Trophoblast cell (in vitro differentiated cells and primary cell): ENCODE results near the gene COA1.

Experiments
- DNase-seq, 2 donors: peaks; one replicate each; pipeline ENCODE4 v3.0.0-alpha.2; 2016
- H2AFZ ChIP-seq: 2 replicates; pipeline ENCODE4 v1.6.1; 2013; ENCODE audit warnings: low read length, moderate library complexity, mild to moderate bottlenecking; ENCODE audit not compliant: insufficient read depth, poor library complexity
- H2AK5ac ChIP-seq: 2 replicates; pipeline ENCODE4 v1.6.1; 2013; ENCODE audit warnings: mild to moderate bottlenecking, low read length
- H2BK120ac ChIP-seq: 2 replicates; pipeline ENCODE4 v1.6.1; 2013; ENCODE audit warnings: low read length, mild to moderate bottlenecking, moderate library complexity; ENCODE audit not compliant: insufficient read depth, poor library complexity
- H2BK12ac ChIP-seq: 2 replicates; pipeline ENCODE4 v1.6.1; 2013; ENCODE audit warnings: mild to moderate bottlenecking, low read length, moderate library complexity
- H2BK5ac ChIP-seq: 2 replicates; pipeline ENCODE4 v1.6.1; 2013; ENCODE audit warnings: low read length, low read depth, moderate library complexity, mild to moderate bottlenecking; ENCODE audit not compliant: poor library complexity
- H3K14ac ChIP-seq: 2 replicates; pipeline ENCODE4 v1.6.1; 2013; ENCODE audit warnings: mild to moderate bottlenecking, low read length
- H3K18ac ChIP-seq: 2 replicates; pipeline ENCODE4 v1.6.1; 2013; ENCODE audit warnings: mild to moderate bottlenecking, low read length
- H3K23ac ChIP-seq: 2 replicates; pipeline ENCODE4 v1.6.1; 2013; ENCODE audit warnings: low read length
- H3K27ac ChIP-seq: 2 replicates; pipeline ENCODE4 v1.5.1; 2013; ENCODE audit warnings: low read depth, mild to moderate bottlenecking, inconsistent platforms, low read length, moderate library complexity
- H3K27me3 ChIP-seq: 2 replicates; pipeline ENCODE4 v1.6.1; 2013; ENCODE audit warnings: inconsistent platforms, mild to moderate bottlenecking, low read length, moderate library complexity; ENCODE audit not compliant: insufficient read depth
- H3K36me3 ChIP-seq, 2 experiments: 1 replicate in 1 of 2; 2 replicates in 1 of 2; pipeline ENCODE4 v1.6.1; 2013; ENCODE audit warnings: low read length in 2 of 2, mild to moderate bottlenecking in 2 of 2, moderate library complexity in 1 of 2; ENCODE audit not compliant: insufficient read depth in 2 of 2, control insufficient read depth in 1 of 2
- H3K4ac ChIP-seq: 2 replicates; pipeline ENCODE4 v1.6.1; 2013; ENCODE audit warnings: low read depth, mild to moderate bottlenecking, low read length, moderate library complexity
- H3K4me1 ChIP-seq, 2 experiments: 1 replicate in 1 of 2; 2 replicates in 1 of 2; pipeline ENCODE4 v1.6.1; 2013; ENCODE audit warnings: low read length in 2 of 2, mild to moderate bottlenecking in 2 of 2, moderate library complexity in 1 of 2; ENCODE audit not compliant: insufficient read depth in 2 of 2, control insufficient read depth in 1 of 2
- H3K4me2 ChIP-seq: 2 replicates; pipeline ENCODE4 v1.6.1; 2013; ENCODE audit warnings: inconsistent platforms, mild to moderate bottlenecking, low read length, moderate library complexity
- H3K4me3 ChIP-seq: 2 replicates; pipeline ENCODE4 v1.5.1; 2013; ENCODE audit warnings: mild to moderate bottlenecking, low read depth, low read length, inconsistent platforms
- H3K79me1 ChIP-seq: one replicate; pipeline ENCODE4 v1.6.1; 2013; ENCODE audit warnings: low read length
- H3K79me2 ChIP-seq: 2 replicates; pipeline ENCODE4 v1.6.1; 2013; ENCODE audit warnings: low read length, mild to moderate bottlenecking; ENCODE audit not compliant: control insufficient read depth, insufficient read depth, poor library complexity
- H3K9ac ChIP-seq: 2 replicates; pipeline ENCODE4 v1.6.1; 2013; ENCODE audit warnings: mild to moderate bottlenecking, low read length
- H3K9me3 ChIP-seq: 2 replicates; pipeline ENCODE4 v1.6.1; 2013; ENCODE audit warnings: low read depth, mild to moderate bottlenecking, control low read depth, inconsistent platforms, low read length; ENCODE audit not compliant: insufficient read depth
- H4K12ac ChIP-seq: 2 replicates; pipeline ENCODE4 v1.6.1; 2013; ENCODE audit warnings: low read depth, mild to moderate bottlenecking, low read length, moderate library complexity
- H4K8ac ChIP-seq: 2 replicates; pipeline ENCODE4 v1.6.1; 2013; ENCODE audit warnings: low read depth, mild to moderate bottlenecking, low read length, moderate library complexity
- H4K91ac ChIP-seq: one replicate; pipeline ENCODE4 v1.6.1; 2013; ENCODE audit warnings: low read depth, mild to moderate bottlenecking, low read length, moderate library complexity
- WGBS: extraction: QIAGEN DNeasy Blood & Tissue Kit; methylation state at CpG from one replicate; pipeline ENCODE4 v1.1.7; 2013; ENCODE audit warnings: missing lambda C conversion rate; ENCODE audit not compliant: insufficient read length, insufficient coverage; ENCODE audit errors: extremely low coverage; 5-methylcytosine and 5-hydroxymethylcytosine counted together

The COA1 gene

DNA sequence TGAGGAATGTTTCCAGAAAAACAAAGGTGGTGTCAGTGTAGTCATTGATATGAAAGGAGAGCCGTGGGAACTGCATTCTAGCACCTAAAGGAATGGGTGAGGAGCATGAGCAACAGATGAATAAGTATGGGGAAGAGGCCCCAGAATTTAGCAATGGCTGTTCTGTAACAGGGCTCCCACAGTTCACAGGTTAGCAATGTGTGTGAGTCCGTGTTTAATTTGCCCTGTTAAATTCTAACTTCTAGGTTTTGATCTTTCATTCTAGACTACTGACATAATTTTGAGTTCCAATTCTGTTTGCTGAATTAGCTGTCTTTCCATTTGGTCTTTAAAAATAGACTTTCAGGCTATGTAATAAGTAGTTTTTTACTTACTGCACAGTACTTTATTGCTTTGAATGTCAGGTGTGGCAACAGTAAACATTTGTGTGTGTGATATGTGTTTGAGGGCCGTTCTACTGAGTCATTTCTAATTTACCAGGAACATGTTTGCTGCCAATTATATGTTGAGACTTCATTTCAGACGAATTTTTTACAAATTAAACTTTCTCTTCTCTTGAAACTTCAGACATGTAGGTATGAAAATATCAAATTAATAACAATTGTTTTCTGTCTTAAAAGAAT is 137.7 kb downstream of the COA1 start:
- H2AK5ac ChIP-seq = no peak overlapping the region
- no peaks in the 10 kb centered on the region for H3K4me1 ChIP-seq
- no peak overlapping the region for H4K8ac ChIP-seq
- H3K23ac ChIP-seq = no peak overlapping the region
- H3K4ac ChIP-seq = no peak overlapping the region
- H3K36me3 ChIP-seq = no peaks in the 10 kb centered on the region
- no peak overlapping the region for H3K18ac ChIP-seq
- no peak overlapping the region for H3K4me2 ChIP-seq
- H3K4me3 ChIP-seq = no peak overlapping the region
- H3K27ac ChIP-seq = no peak overlapping the region
- H3K27me3 ChIP-seq = no peaks in the 10 kb centered on the region
- H4K91ac ChIP-seq = no peak overlapping the region
- no peak overlapping the region for H4K12ac ChIP-seq
- H2BK12ac ChIP-seq = no peak overlapping the region
- no peak overlapping the region for H2BK120ac ChIP-seq
- no peak overlapping the region for H3K14ac ChIP-seq
- no CpG with 5 or more reads among the region's 4 CpGs for WGBS
- no peaks in the 10 kb centered on the region for H3K79me2 ChIP-seq
- H3K9ac ChIP-seq = no peak overlapping the region
- H3K79me1 ChIP-seq = no peaks in the 10 kb centered on the region
- no peak overlapping the region for H2BK5ac ChIP-seq
- peak; percentile 41 to 72 for DNase-seq
- no peak overlapping the region for H2AFZ ChIP-seq
- H3K9me3 ChIP-seq = no peaks in the 10 kb centered on the region

DNA sequence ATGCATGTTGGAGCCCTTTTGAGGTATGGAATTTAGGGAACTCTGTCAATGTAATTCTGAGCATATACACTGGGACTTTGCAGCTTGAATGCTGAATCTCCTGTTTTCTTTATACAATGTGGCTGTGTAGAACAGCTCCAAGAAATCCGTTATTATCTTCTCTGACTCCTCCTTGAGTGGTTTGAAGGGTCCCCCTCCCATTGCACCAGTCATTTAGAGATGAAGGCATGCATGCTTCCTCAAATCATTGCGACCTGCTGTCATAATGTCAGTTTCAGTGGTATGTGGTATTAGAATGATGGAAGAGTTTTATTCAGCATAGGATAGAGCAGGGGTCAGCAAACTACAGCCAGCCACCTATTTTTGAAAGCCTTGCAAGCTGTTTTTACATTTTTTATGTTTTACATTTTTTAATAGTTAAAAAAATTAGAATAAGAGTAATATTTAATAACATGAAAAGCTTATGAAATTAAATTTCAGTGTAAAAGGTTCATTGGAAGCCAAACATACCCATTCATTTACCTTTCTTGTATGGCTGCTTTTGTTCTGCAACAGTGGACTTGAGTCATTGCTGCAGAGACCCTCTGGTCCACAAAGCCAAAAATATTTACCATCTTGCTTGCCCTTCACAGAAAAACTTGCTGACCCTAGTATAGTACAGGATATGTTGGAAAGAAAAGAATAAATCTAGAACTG is 138.3 kb downstream of the COA1 start:
- H3K27ac ChIP-seq = no peak overlapping the region
- no peak overlapping the region for H4K12ac ChIP-seq
- H2BK120ac ChIP-seq = no peak overlapping the region
- no peak overlapping the region for H3K4me2 ChIP-seq
- no peak for DNase-seq
- H3K4ac ChIP-seq = no peak overlapping the region
- H3K4me1 ChIP-seq = no peaks in the 10 kb centered on the region
- H3K23ac ChIP-seq = no peak overlapping the region
- no peak overlapping the region for H3K14ac ChIP-seq
- no peak overlapping the region for H4K91ac ChIP-seq
- H2AFZ ChIP-seq = no peak overlapping the region
- H2BK5ac ChIP-seq = no peak overlapping the region
- H3K9me3 ChIP-seq = no peaks in the 10 kb centered on the region
- no peak overlapping the region for H2BK12ac ChIP-seq
- no peak overlapping the region for H3K4me3 ChIP-seq
- H3K27me3 ChIP-seq = no peaks in the 10 kb centered on the region
- H3K79me1 ChIP-seq = no peaks in the 10 kb centered on the region
- no peaks in the 10 kb centered on the region for H3K36me3 ChIP-seq
- no peak overlapping the region for H4K8ac ChIP-seq
- H3K9ac ChIP-seq = no peak overlapping the region
- no peak overlapping the region for H3K18ac ChIP-seq
- no peak overlapping the region for H2AK5ac ChIP-seq
- H3K79me2 ChIP-seq = no peaks in the 10 kb centered on the region
- no CpG with 5 or more reads among the region's 2 CpGs for WGBS

GRCh38 chr7:43589728-43590127 is 139.6 kb downstream of the COA1 start:
- no peak overlapping the region for H3K4ac ChIP-seq
- H2BK120ac ChIP-seq = no peak overlapping the region
- H3K79me2 ChIP-seq = no peaks in the 10 kb centered on the region
- H2BK5ac ChIP-seq = no peak overlapping the region
- no peaks in the 10 kb centered on the region for H3K79me1 ChIP-seq
- H4K91ac ChIP-seq = no peak overlapping the region
- no peak overlapping the region for H2AFZ ChIP-seq
- no peak overlapping the region for H3K9ac ChIP-seq
- no peaks in the 10 kb centered on the region for H3K4me1 ChIP-seq
- no peak overlapping the region for H4K8ac ChIP-seq
- H4K12ac ChIP-seq = no peak overlapping the region
- no peak overlapping the region for H3K4me3 ChIP-seq
- no peak overlapping the region for H3K18ac ChIP-seq
- WGBS = no CpG with 5 or more reads among the region's 3 CpGs
- H3K27ac ChIP-seq = no peak overlapping the region
- no peak overlapping the region for H2BK12ac ChIP-seq
- no peaks in the 10 kb centered on the region for H3K36me3 ChIP-seq
- H3K27me3 ChIP-seq = no peaks in the 10 kb centered on the region
- DNase-seq = no peak
- H3K14ac ChIP-seq = no peak overlapping the region
- H3K23ac ChIP-seq = no peak overlapping the region
- no peak overlapping the region for H2AK5ac ChIP-seq
- no peaks in the 10 kb centered on the region for H3K9me3 ChIP-seq
- no peak overlapping the region for H3K4me2 ChIP-seq
